K562 (cell line): ENCODE results near the gene PGPEP1. TPM values are rescaled to one million over a fixed set of nuclear protein-coding genes. Genes with fewer than 3 reads are reported as not detected.
A peak's percentile ranks its signal among the peaks of the same experiment; 100 is the strongest.

ENCODE experiments used
- ARNT ChIP-seq, 2 experiments: fragments of 450-650 bp; IDR thresholded peaks; 2 replicates each; pipeline ENCODE4 v1.6.1; 2016; ENCODE audit warnings: mild to moderate bottlenecking in 1 of 2
- ATF7 ChIP-seq: fragments of 450-650 bp; IDR thresholded peaks from 2 replicates; pipeline ENCODE4 v1.7.1; 2014; ENCODE audit warnings: mild to moderate bottlenecking, moderate library complexity
- CBFA2T2 ChIP-seq: fragments of 450-650 bp; conservative IDR thresholded peaks from 2 replicates; pipeline ENCODE4 v1.6.1; 2017; ENCODE audit warnings: mild to moderate bottlenecking
- E2F1 ChIP-seq: sonication (generic); formaldehyde crosslinking; IDR thresholded peaks from 2 replicates; pipeline ENCODE4 v1.8.1; 2023; ENCODE audit warnings: mild to moderate bottlenecking, missing genetic modification reagents, moderate library complexity
- HDAC3 ChIP-seq: fragments of 450-650 bp; IDR thresholded peaks from 2 replicates; pipeline ENCODE4 v1.6.1; 2018; ENCODE audit warnings: borderline replicate concordance, mild to moderate bottlenecking, moderate library complexity; ENCODE audit not compliant: partially characterized antibody
- IRF1 ChIP-seq: sonication (generic); formaldehyde crosslinking; IDR thresholded peaks from 2 replicates; pipeline ENCODE4 v1.8.0; 2022; ENCODE audit warnings: missing genetic modification reagents, mild to moderate bottlenecking, borderline replicate concordance
- MTF1 ChIP-seq: fragments of 250-450 bp; sonication (Bioruptor Pico); IDR thresholded peaks from 2 replicates; pipeline ENCODE4 v1.9.0; 2021; ENCODE audit warnings: moderate library complexity, mild to moderate bottlenecking, inconsistent platforms, borderline replicate concordance
- OTX1 ChIP-seq: fragments of 450-650 bp; formaldehyde crosslinking; IDR thresholded peaks from 2 replicates; pipeline ENCODE4 v1.4.0; 2022; ENCODE audit warnings: mild to moderate bottlenecking
- RBM17 ChIP-seq: fragments of 200-400 bp; formaldehyde crosslinking; IDR thresholded peaks from 2 replicates; pipeline ENCODE4 v1.6.1; 2017; ENCODE audit warnings: low read depth, mild to moderate bottlenecking, low read length, borderline replicate concordance
- SREBF1 ChIP-seq: fragments of 150-350 bp; IDR thresholded peaks from 2 replicates; pipeline ENCODE4 v1.6.1; 2014; ENCODE audit warnings: antibody characterized with exemption, low read depth, low read length, borderline replicate concordance
- TEAD1 ChIP-seq, 2 experiments: fragments of 450-650 bp in 1 of 2; sonication (generic) in 1 of 2; formaldehyde crosslinking; IDR thresholded peaks; 2 replicates each; pipeline versions ENCODE4 v1.4.0 to v1.8.0; 2020 to 2022; ENCODE audit warnings: mild to moderate bottlenecking in 2 of 2, missing genetic modification reagents in 1 of 2
- ZNF318 ChIP-seq, 2 experiments: fragments of 450-650 bp; IDR thresholded peaks; 2 replicates each; pipeline ENCODE4 v1.6.1; 2016; ENCODE audit warnings: mild to moderate bottlenecking in 2 of 2, borderline replicate concordance in 1 of 2, low read depth in 1 of 2, moderate library complexity in 1 of 2
- polyA plus RNA-seq, 8 experiments: library from polyadenylated mRNA; depleted of rRNA in 4 of 8; stranded (reverse) in 5 of 8; unstranded in 3 of 8; fragments of >200 nt; fragmentation: Nextera tagmentation in 2 of 8; fragmentation: Illumina TruSeq in 1 of 8; extraction: Ambion mirVana in 2 of 8; extraction: Trizol in 1 of 8; gene quantifications; 2 replicates each; pipeline versions ENCODE4 v1.2.1 to v1.2.3, GENCODE V29; 2011 to 2014; ENCODE audit warnings: inconsistent platforms in 1 of 8, missing spikeins in 1 of 8
- total RNA-seq, 7 experiments: library from RNA; depleted of rRNA in 6 of 7; stranded (reverse); fragments of >200 nt in 6 of 7; fragmentation: Illumina TruSeq in 2 of 7; extraction: Trizol in 2 of 7; gene quantifications; 2 replicates each; pipeline versions ENCODE4 v1.2.1 to v1.2.3, GENCODE V29; 2011 to 2021; ENCODE audit warnings: low replicate concordance in 1 of 7
- TF ChIP-seq, protein P1 (sequence below), 2 experiments: fragments of 250-450 bp in 1 of 2; fragments of 450-650 bp in 1 of 2; sonication (Bioruptor Pico) in 1 of 2; IDR thresholded peaks; 2 replicates each; pipeline versions ENCODE4 v1.6.1 to v1.8.0; 2016 to 2021; ENCODE audit warnings: mild to moderate bottlenecking in 2 of 2, moderate library complexity in 2 of 2, missing compliant biosample characterization in 1 of 2, missing genetic modification characterization in 1 of 2
- TF ChIP-seq, protein P2 (sequence below): fragments of 250-450 bp; sonication (Bioruptor Pico); IDR thresholded peaks from 2 replicates; pipeline ENCODE4 v1.8.0; 2021; ENCODE audit warnings: moderate library complexity, mild to moderate bottlenecking, inconsistent platforms

PGPEP1 gene
- total and polyA plus RNA-seq, 9 of the 15 experiments (the other 6 are each of a cell fraction or from before 2014, with no cell fraction given) = 10.0 to 69.6 (median 33.5) TPM

GRCh38 chr19:18417250-18418028 is 77.0 kb downstream of the PGPEP1 start (continued):
- TF ChIP-seq E2F1 (CRISPR knock-in tag) = 0 out of 2 replicates have a peak, but pooled peaks have one; percentile 62
- TF ChIP-seq ARNT (IDR thresholded peaks at IDR 0.05) = peak; percentile 36 to 81; a peak in 2 of 4 replicates
- TF ChIP-seq TEAD1 (CRISPR knock-in tag; IDR thresholded peaks at IDR 0.05) = peak in 1 of 2 experiments; percentile 49; a peak in 2 of 4 replicates
- TF ChIP-seq, protein P1, sequence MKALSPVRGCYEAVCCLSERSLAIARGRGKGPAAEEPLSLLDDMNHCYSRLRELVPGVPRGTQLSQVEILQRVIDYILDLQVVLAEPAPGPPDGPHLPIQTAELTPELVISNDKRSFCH (CRISPR knock-in tag; IDR thresholded peaks at IDR 0.05) = no peak
- TF ChIP-seq, protein P1 (tag; IDR thresholded peaks at IDR 0.05) = no peak; the same call in 1 of the 2 replicates
- no peak for TF ChIP-seq CBFA2T2
- TF ChIP-seq, protein P2, sequence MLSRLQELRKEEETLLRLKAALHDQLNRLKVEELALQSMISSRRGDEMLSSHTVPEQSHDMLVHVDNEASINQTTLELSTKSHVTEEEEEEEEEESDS (CRISPR knock-in tag) = no peak
- no peak for TF ChIP-seq SREBF1
- TF ChIP-seq ATF7 = peak; percentile 58; the same call in 1 of the 2 replicates
- TF ChIP-seq ZNF318 (IDR thresholded peaks at IDR 0.05; ENCODE audit: borderline replicate concordance in 1 of 2, low read depth in 1 of 2) = peak in 1 of 2 experiments; percentile 28; a peak in 1 of 4 replicates
- peak; percentile 68; the same call in 1 of the 2 replicates for TF ChIP-seq MTF1 (CRISPR knock-in tag)
- no peak for TF ChIP-seq IRF1 (CRISPR knock-in tag)
- TF ChIP-seq RBM17 = no peak
- TF ChIP-seq OTX1 = no peak
- TF ChIP-seq HDAC3 = no peak
